HL-60 (cell line): ENCODE measurements around the gene PEX11B.

Source experiments
- DNase-seq, 2 experiments: peaks; one replicate each; pipeline ENCODE4 v3.0.0-alpha.2; 2010 to 2020; ENCODE audit warnings: low read depth in 1 of 2, low spot score in 1 of 2
- H3K27ac ChIP-seq: fragments of 250-450 bp; sonication (Bioruptor Pico); replicated peaks from 2 replicates; pipeline ENCODE4 v1.5.1; 2020; ENCODE audit warnings: mild to moderate bottlenecking, moderate library complexity
- H3K27me3 ChIP-seq: fragments of 250-450 bp; sonication (Bioruptor Pico); 2 replicates; pipeline ENCODE4 v1.5.1; 2021; ENCODE audit warnings: mild to moderate bottlenecking, moderate library complexity; ENCODE audit not compliant: insufficient read depth, poor library complexity, severe bottlenecking
- H3K4me3 ChIP-seq: replicated peaks from 2 replicates; pipeline ENCODE4 v1.5.1; 2011; ENCODE audit warnings: mild to moderate bottlenecking, control low read depth, low read length; ENCODE audit not compliant: insufficient read depth
- GABPA ChIP-seq: IDR thresholded peaks from 2 replicates; pipeline ENCODE4 v1.6.1; 2012; ENCODE audit warnings: low read depth
- POLR2AphosphoS5 ChIP-seq: IDR thresholded peaks from 2 replicates; pipeline ENCODE4 v1.6.1; 2012; ENCODE audit warnings: low read depth
- SPI1 ChIP-seq: IDR thresholded peaks from 2 replicates; pipeline ENCODE4 v1.6.1; 2012; ENCODE audit warnings: low read depth, mild to moderate bottlenecking, borderline replicate concordance
- TF ChIP-seq, protein P1 (sequence below): IDR thresholded peaks from one replicate; pipeline ENCODE4 v1.5.1; 2011; ENCODE audit warnings: low read length, control low read depth, inconsistent platforms; ENCODE audit not compliant: insufficient read depth
- TF ChIP-seq, protein P2 (sequence below): IDR thresholded peaks from 2 replicates; pipeline ENCODE4 v1.6.1; 2012; ENCODE audit warnings: low read depth; ENCODE audit not compliant: insufficient replicate concordance

PEX11B gene

DNA sequence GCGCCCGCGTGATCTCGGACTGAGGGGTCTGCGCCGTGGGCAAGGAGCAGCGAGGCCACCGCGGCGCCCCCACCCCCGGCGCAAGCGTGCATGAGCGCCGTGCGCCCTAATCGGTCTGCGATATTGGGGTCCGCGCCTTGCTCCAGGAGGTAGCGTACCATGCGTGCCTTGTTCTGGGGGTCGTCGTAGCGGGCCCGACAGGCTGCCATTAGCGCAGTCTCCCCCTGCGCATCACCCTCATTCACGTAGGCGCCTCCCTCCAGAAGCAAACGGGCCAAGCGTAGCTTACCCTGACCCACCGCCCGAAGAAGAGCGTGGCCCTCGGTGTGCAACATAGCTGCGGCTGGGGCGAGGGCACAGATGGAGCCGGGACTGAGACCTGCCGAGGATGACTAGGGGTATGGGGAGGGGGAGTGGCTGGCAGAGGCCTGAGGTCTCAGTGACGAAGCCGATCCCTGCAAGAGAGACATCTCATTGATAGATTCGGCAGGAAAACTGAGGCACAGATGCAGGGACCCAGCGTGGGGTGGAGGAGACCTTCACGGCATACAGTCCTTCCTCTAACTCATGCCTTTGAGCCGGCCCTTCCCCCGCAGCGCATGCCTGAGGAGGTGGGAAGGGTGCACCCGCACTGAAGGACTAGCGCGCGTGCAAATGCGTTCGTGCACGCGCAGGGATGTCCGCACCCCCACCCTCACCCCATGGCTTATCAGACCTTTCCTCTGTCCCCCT, 43.1 kb upstream of the PEX11B start:
- TF ChIP-seq, protein P1, sequence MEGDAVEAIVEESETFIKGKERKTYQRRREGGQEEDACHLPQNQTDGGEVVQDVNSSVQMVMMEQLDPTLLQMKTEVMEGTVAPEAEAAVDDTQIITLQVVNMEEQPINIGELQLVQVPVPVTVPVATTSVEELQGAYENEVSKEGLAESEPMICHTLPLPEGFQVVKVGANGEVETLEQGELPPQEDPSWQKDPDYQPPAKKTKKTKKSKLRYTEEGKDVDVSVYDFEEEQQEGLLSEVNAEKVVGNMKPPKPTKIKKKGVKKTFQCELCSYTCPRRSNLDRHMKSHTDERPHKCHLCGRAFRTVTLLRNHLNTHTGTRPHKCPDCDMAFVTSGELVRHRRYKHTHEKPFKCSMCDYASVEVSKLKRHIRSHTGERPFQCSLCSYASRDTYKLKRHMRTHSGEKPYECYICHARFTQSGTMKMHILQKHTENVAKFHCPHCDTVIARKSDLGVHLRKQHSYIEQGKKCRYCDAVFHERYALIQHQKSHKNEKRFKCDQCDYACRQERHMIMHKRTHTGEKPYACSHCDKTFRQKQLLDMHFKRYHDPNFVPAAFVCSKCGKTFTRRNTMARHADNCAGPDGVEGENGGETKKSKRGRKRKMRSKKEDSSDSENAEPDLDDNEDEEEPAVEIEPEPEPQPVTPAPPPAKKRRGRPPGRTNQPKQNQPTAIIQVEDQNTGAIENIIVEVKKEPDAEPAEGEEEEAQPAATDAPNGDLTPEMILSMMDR, result no peak
- no peak for TF ChIP-seq GABPA
- TF ChIP-seq, protein P2, sequence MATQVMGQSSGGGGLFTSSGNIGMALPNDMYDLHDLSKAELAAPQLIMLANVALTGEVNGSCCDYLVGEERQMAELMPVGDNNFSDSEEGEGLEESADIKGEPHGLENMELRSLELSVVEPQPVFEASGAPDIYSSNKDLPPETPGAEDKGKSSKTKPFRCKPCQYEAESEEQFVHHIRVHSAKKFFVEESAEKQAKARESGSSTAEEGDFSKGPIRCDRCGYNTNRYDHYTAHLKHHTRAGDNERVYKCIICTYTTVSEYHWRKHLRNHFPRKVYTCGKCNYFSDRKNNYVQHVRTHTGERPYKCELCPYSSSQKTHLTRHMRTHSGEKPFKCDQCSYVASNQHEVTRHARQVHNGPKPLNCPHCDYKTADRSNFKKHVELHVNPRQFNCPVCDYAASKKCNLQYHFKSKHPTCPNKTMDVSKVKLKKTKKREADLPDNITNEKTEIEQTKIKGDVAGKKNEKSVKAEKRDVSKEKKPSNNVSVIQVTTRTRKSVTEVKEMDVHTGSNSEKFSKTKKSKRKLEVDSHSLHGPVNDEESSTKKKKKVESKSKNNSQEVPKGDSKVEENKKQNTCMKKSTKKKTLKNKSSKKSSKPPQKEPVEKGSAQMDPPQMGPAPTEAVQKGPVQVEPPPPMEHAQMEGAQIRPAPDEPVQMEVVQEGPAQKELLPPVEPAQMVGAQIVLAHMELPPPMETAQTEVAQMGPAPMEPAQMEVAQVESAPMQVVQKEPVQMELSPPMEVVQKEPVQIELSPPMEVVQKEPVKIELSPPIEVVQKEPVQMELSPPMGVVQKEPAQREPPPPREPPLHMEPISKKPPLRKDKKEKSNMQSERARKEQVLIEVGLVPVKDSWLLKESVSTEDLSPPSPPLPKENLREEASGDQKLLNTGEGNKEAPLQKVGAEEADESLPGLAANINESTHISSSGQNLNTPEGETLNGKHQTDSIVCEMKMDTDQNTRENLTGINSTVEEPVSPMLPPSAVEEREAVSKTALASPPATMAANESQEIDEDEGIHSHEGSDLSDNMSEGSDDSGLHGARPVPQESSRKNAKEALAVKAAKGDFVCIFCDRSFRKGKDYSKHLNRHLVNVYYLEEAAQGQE, result no peak
- TF ChIP-seq POLR2AphosphoS5, result no peak
- Histone ChIP-seq H3K4me3 (peak overlapping the region; percentile 46), H3K27ac (no peak overlapping the region), H3K27me3 (no peaks in the 10 kb centered on the region)
- DNase-seq, result peak in 1 of 2 experiments; percentile 50

DNA sequence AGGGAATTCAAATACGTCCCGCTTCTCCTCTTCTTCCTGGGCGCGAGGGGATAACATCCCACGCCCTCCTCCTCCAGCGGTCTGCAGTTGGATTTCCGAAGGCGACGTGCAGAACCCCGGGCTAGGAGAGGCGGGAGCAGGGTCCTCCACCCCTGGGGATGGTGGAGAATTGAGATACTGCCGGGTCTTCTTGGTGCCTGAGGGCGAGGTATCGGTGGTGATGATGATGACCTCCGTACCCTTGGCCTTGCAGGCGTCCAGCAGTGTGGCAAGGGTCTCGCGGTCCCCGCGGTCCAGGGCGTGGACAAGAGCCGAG, 42.5 kb upstream of the PEX11B start:
- peak overlapping the region; percentile 46 for H3K4me3 ChIP-seq
- DNase-seq, result no peak
- TF ChIP-seq, protein P2, result no peak
- no peak for TF ChIP-seq SPI1
- TF ChIP-seq GABPA, result no peak
- no peak for TF ChIP-seq POLR2AphosphoS5
- H3K27ac ChIP-seq, result no peak overlapping the region
- no peaks in the 10 kb centered on the region for H3K27me3 ChIP-seq

DNA sequence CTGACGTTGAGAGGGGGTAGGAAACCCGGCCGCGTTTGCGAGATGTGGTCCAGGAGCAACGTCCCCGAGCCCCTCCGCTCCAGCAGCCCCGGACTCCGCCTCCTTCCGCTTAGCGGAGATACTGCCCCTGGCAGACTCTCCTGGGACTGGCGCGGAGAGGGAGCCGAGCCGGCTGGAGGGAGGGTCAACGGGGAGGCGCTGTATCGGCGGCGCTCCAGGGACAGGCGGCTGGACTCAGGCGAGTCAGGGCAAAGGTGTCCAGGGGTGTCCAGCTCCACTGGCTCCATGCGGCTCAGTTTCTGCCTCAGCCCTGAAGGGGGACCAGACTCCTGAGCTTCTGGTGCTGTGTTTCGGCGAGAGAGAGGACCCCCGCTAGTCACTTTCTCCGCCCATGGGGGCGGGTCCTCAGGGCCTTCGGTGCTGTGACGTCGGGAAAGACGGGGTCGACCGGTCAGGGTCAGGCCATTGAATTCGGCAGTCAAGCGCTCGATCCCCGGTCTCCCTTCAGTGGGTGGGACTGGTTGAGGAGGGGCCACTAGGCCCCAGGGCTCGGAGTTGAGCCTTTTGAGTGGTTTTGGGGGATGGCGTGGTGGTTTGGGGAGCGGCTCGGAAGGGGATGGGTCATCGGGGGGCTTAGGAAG, 42.1 kb upstream of the PEX11B start:
- Histone ChIP-seq H3K27me3 (no peaks in the 10 kb centered on the region), H3K27ac (no peak overlapping the region), H3K4me3 (peak overlapping the region; percentile 46)
- TF ChIP-seq GABPA, result no peak
- TF ChIP-seq SPI1, result no peak
- TF ChIP-seq POLR2AphosphoS5, result no peak
- TF ChIP-seq, protein P1, result no peak
- TF ChIP-seq, protein P2, result no peak
- peak in 1 of 2 experiments; percentile 57 for DNase-seq
